Effector memory CD4-positive, alpha-beta T cell (primary cell): Measurements from ENCODE around the gene SRSF9.
"Not testable (repeated sequence)": the region's sequence is repeated elsewhere in the genome, so short reads cannot be mapped to it uniquely, and the experiment has no call there.

ENCODE experiments used
- DNase-seq, 3 donors: peaks; one replicate each; pipeline ENCODE4 v3.0.0-alpha.2; 2020
- H3K27ac ChIP-seq: 2 replicates; pipeline ENCODE4 v1.7.0; 2013; ENCODE audit warnings: mild to moderate bottlenecking, low read length, moderate library complexity; ENCODE audit not compliant: insufficient read depth, poor library complexity, severe bottlenecking
- H3K27me3 ChIP-seq: replicated peaks from 2 replicates; pipeline ENCODE4 v1.7.0; 2013; ENCODE audit warnings: mild to moderate bottlenecking, low read length; ENCODE audit not compliant: insufficient read depth, control insufficient read depth, poor library complexity, severe bottlenecking
- H3K36me3 ChIP-seq: 2 replicates; pipeline ENCODE4 v1.7.0; 2013; ENCODE audit warnings: mild to moderate bottlenecking, low read length, moderate library complexity; ENCODE audit not compliant: control insufficient read depth, insufficient read depth
- H3K4me1 ChIP-seq: 2 replicates; pipeline ENCODE4 v1.7.0; 2013; ENCODE audit warnings: low read length, mild to moderate bottlenecking; ENCODE audit not compliant: control insufficient read depth, insufficient read depth, poor library complexity, severe bottlenecking
- H3K4me3 ChIP-seq: 2 replicates; pipeline ENCODE4 v1.7.0; 2013; ENCODE audit warnings: low read length, low read depth, mild to moderate bottlenecking; ENCODE audit not compliant: insufficient read depth, poor library complexity, severe bottlenecking
- H3K9me3 ChIP-seq: 2 replicates; pipeline ENCODE4 v1.7.0; 2013; ENCODE audit warnings: mild to moderate bottlenecking, low read length, moderate library complexity; ENCODE audit not compliant: control insufficient read depth

SRSF9 gene

DNA sequence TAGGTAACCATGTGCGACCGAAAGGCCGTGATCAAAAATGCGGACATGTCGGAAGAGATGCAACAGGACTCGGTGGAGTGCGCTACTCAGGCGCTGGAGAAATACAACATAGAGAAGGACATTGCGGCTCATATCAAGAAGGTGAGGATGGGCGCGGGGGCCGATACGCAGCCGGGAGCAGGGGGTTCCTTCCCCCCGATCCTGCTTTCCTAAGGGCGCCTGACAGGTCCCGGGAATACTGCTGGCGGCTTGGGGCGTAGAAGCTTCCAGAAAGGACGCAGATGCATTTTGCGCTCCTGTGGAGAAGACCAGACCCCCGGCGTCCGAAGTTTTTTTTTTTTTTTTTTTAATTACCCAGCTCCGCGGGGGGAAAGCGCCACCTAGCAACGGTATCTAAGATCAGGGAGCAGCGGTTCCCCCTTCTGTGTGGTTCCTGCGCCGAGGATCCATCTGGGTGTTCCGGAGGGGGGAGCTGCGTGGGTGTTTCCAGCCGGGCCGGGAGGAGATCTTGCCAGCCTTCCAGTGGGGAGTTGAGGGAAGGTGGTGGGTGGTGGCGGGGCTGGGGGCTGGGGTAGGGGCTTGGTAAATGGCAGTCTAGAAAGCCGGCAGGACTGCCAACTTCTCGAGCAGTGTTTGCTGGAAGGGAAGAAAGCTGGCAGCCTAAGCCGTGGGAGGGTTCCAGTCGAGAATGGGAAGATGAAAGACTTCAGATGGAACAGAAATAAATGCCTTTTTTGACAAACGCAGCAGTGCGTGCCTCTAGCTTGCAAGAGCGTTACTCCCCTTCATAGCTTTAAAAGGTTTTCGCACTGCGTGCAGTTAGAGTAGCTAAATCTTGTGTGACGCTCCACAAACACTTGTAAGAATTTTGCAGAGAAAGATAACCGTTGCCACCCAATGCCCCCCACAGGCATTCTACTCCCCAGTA, 27.1 kb upstream of the SRSF9 start:
- H3K27me3 ChIP-seq: no peaks in the 10 kb centered on the region
- no peaks in the 10 kb centered on the region for H3K36me3 ChIP-seq
- peak; percentile 29 to 49 (median 42) for DNase-seq
- H3K4me1 ChIP-seq: peaks cover 16% of the 10 kb centered on the region
- H3K4me3 ChIP-seq: peak overlapping the region; percentile 91
- H3K27ac ChIP-seq: peak overlapping the region; percentile 81
- no peaks in the 10 kb centered on the region for H3K9me3 ChIP-seq

DNA sequence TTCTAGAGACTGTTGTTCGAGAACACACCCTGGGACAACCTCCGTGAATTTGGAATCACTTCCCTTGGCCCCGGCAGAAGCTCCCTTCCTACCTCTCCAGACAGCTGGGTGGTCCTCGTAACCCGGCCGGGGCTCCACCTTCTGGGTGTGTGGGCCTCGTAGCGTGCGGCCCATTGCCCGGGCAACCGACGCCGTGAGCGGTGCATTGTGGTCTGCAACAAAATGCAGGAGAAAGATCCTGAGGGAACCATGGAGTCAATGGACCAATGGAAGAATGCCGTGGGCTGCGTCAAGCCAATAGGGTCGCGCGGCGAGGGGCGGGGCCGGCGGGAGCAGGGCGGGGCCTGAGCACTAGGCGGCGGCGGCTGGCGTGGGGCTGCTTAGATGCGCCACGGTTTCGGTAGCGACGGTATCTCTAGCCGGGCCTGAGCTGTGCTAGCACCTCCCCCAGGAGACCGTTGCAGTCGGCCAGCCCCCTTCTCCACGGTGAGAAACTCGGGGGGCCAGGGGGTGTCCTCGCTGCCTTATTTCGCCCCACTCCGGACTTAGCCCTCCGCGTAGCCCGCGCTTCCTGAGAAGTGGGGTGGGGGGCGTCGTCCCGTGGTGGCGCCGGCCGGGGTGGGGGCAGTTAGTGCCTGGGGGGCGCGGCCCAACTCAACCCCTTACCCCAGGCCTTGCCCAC, 26.3 kb upstream of the SRSF9 start, which contains the start of gene DYNLL1:
Gene DYNLL1 (plus strand): TSS at position 383 of the 682 bp plus-strand sequence. CDS start 309 bp downstream, outside the sequence.
- H3K27me3 ChIP-seq: no peaks in the 10 kb centered on the region
- peak within 1 kb of the TSS; percentile 81 for H3K27ac ChIP-seq
- H3K4me1 ChIP-seq: peaks cover 16% of the 10 kb centered on the region
- DNase-seq: peak; percentile 95 to 96 (median 95)
- H3K36me3 ChIP-seq: no peaks in the 10 kb centered on the region
- H3K9me3 ChIP-seq: no peaks in the 10 kb centered on the region
- H3K4me3 ChIP-seq: peak within 1 kb of the TSS; percentile 91

DNA sequence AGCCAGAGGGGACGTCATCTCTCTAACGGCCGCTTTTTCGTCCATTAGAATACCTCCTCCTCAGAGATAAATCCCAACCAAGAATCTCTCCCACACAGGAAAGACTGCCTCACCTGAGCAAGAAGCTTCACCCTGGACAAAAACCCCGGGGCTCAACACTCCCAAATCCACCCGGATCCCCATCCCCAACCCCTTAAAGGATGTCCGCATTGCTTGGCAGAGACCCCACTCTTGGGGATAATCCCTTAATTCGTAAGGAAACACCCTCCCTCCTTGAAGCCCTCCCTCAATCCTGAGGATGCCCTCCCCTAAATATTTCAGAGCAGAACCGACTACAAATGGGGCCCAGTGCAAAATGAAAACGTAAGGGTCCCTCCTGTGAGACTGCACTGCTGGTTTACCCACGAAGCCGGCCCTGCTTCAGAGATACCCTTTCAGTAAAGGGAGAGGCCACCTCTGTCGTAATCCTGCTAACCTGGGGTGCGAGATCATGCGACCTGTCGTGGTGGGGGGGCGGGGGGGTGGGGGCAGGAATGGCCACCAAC, 25.7 kb upstream of the SRSF9 start:
- Histone ChIP-seq H3K27me3 (no peaks in the 10 kb centered on the region), H3K9me3 (no peaks in the 10 kb centered on the region), H3K4me3 (peak overlapping the region; percentile 91), H3K27ac (peak overlapping the region; percentile 81), H3K4me1 (peaks cover 16% of the 10 kb centered on the region), H3K36me3 (no peaks in the 10 kb centered on the region)
- DNase-seq: no peak

DNA sequence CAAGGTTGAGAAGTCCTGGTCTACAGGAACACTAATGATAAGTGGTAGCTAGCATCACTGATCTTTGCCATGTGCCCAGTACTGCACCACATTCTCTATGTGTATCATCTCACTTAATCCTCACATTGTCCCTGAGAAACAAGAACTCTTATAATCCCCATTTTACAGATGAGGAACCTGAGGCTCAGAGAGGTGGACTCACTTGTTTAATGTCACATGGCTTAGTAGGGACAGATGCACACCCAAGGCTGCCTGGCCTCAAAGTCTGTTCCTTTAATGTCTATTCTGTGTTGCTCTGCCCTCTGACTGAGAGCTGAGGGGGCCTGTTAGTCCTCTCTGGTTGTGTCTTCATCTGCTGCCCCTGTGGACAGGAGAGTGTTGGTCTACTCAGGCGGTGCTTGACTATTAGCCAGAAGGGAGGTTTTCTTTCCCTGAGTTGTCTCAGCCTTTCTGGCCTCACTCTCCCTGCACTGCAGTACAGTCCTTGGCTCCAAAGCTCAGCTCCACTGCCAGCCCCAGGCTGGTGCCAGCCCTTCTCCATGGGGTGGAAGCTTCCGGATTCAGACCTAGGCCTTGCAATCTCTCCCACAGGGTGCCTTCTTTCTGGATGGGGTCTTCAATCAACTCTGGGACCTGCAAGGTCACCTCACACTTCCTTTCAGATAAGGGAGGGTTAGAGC, 21.4 kb upstream of the SRSF9 start:
- no peaks in the 10 kb centered on the region for H3K9me3 ChIP-seq
- H3K27me3 ChIP-seq: no peaks in the 10 kb centered on the region
- H3K27ac ChIP-seq: no peak overlapping the region
- peaks cover 4% of the 10 kb centered on the region for H3K4me1 ChIP-seq
- H3K36me3 ChIP-seq: no peaks in the 10 kb centered on the region
- no peak overlapping the region for H3K4me3 ChIP-seq
- DNase-seq: no peak

DNA sequence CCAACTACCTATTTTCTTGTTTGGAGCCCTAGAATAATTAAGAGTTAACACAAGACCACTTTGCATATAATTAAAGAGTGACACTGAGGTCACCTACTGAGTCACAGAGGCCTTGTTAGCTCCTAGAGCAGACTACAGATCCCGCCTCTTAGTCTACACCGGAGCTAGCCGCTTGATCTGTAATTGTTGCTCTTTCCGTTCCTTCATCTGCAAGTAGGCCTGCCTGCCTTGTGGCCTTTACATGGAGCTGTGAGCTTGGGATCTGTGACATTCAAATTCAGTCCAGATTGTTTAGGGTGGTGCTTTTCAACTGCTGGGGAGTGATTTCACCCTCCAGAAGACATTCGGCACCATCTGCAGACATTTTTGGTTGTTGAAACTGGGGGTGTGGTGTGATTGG, 20.8 kb upstream of the SRSF9 start:
- no peaks in the 10 kb centered on the region for H3K27me3 ChIP-seq
- H3K9me3 ChIP-seq: no peaks in the 10 kb centered on the region
- H3K36me3 ChIP-seq: no peaks in the 10 kb centered on the region
- no peak for DNase-seq
- no peak overlapping the region for H3K4me3 ChIP-seq
- peaks cover 3% of the 10 kb centered on the region for H3K4me1 ChIP-seq
- no peak overlapping the region for H3K27ac ChIP-seq

DNA sequence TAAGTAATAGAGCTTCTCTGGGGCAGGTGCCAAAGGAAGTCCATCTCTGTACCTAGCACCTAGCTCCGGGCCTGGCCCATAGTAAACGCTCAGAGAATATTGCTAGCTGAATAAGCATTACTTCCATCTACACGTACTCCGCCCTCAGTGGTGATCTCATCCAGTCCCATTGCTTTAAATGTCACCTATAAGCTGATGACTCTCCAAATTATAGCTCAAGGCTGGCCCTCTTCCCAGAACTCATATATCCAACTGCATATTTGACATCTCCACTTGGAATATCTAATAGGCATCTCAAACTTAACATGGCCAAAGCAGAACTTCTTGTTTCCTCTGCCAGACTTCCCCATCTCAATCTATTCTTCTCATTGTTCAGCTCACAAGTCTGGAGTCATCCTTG, 19.5 kb upstream of the SRSF9 start:
- Histone ChIP-seq H3K27ac (no peak overlapping the region), H3K4me3 (no peak overlapping the region), H3K36me3 (no peaks in the 10 kb centered on the region), H3K9me3 (no peaks in the 10 kb centered on the region), H3K27me3 (no peaks in the 10 kb centered on the region), H3K4me1 (no peaks in the 10 kb centered on the region)
- no peak for DNase-seq

DNA sequence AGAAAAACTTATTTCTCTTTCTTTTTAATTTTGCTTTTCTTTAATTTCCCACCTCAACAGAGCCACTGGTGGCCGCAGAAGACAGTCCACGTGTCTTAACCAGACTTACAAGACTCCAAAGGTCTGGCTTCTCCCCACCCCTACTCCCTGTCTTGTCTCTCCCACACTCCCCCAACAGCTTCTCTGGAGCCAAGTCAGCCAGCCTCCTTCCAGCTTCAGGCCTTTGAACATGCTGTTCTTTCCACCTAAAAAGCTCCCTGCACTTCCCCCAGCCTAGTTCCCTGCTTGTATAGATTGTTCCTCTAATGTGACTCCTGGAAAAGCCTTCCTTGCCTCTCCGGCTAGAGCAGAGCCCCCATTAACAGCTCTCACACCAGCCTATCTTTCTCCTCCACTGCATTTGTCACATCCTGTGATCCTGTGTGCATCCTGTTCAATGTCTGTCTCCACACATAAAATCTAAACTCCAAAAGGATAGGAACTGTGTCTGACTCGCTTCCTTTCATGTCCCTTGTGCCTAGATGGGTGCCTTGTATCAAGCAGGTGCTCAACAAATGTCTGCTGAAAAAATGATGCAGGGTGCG, 18.6 kb upstream of the SRSF9 start:
- H3K36me3 ChIP-seq: no peaks in the 10 kb centered on the region
- no peak overlapping the region for H3K27ac ChIP-seq
- DNase-seq: no peak
- H3K4me1 ChIP-seq: no peaks in the 10 kb centered on the region
- no peaks in the 10 kb centered on the region for H3K9me3 ChIP-seq
- H3K27me3 ChIP-seq: no peaks in the 10 kb centered on the region
- no peak overlapping the region for H3K4me3 ChIP-seq

DNA sequence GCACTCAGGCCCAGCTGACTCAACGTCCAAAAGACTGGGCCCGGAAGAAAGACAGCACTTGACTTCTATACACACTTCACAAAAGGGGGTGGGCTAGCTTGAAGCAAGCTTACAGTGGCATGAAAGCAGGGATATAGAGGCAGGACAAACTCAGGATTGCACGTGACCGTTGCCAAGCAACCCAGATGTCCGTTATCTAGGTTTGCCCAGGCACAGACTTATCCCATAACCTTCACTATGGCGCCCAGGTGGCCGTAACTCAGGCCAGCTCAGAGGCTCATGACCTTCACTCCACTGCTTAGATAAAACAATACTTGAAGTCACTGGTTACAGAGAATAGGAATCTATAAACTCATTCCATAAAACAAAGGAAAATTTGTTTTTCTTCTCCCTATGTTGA, 18.0 kb upstream of the SRSF9 start:
- H3K4me1 ChIP-seq, H3K4me3 ChIP-seq, H3K27ac ChIP-seq, DNase-seq, H3K36me3 ChIP-seq, H3K27me3 ChIP-seq, H3K9me3 ChIP-seq: not testable (repeated sequence)

DNA sequence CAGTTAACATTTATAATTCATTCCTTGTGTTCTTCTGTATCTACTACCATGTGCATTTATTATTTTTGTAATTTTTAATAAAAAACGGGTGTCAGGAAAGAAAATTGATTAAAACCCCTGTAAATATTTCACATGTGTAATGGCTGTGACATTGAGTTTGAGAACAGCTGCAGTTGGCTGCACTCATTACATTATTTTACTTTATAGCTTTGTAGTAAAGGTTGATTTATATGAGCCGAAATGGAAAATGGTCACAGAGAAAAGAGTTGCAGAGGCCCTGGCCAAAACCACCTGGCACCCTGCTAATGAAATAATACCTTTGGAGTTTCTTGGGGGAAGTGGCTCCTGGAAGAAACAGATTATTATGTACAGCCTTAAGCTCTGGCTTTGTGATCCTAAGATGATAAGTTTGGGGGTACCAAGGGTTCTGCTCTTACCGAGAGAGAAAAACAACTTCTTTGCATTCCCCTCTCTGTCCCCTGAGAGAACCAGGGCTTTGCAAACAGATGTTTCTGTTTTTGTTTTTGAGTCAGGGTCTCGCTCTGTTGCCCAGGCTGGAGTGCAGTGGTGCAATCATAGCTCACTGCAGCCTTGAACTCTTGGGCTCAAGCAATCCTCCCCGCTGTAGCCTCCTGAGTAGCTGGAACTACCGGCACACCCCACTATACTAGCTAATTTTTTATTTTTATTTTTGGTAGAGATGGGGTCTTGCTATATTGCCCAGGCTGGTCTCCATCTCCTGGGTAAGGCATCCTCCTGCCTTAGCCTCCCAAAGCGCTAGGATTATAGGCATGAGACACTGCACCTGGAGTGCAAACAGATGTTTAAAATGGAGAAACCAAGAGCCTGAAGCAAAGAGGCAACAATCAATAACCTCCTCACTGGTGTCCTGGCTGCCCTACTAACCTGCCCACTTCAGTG, 16.7 kb upstream of the SRSF9 start:
- H3K4me3 ChIP-seq: no peak overlapping the region
- no peaks in the 10 kb centered on the region for H3K36me3 ChIP-seq
- no peaks in the 10 kb centered on the region for H3K4me1 ChIP-seq
- H3K27ac ChIP-seq: no peak overlapping the region
- DNase-seq: no peak
- H3K9me3 ChIP-seq: no peaks in the 10 kb centered on the region
- H3K27me3 ChIP-seq: no peaks in the 10 kb centered on the region
